ENCODE measurements around the gene TMEM266.

The TMEM266 gene

GRCh38 chr15:76172782-76173181, 113.0 kb downstream of the TMEM266 start:
- Histone ChIP-seq H4K20me1 (ENCODE audit: low read depth, low read length) (no peaks in the 10 kb centered on the region), H3K9me3 (ENCODE audit: insufficient read depth, low read length) (no peaks in the 10 kb centered on the region), H3K9me2 (replicated peaks; ENCODE audit: insufficient read depth, low read length) (no peaks in the 10 kb centered on the region), H3F3A (ENCODE audit: insufficient read depth) (no peaks in the 10 kb centered on the region), H3K36me3 (ENCODE audit: low read length) (no peaks in the 10 kb centered on the region), H2AFZ (ENCODE audit: low read depth, low read length, severe bottlenecking) (no peak overlapping the region), H3K27ac (ENCODE audit: low read depth, low read length) (no peak overlapping the region), H3K79me2 (ENCODE audit: insufficient read depth, low read length) (no peaks in the 10 kb centered on the region), H3K4me2 (ENCODE audit: low read depth, low read length, poor library complexity, severe bottlenecking) (no peak overlapping the region), H3K9ac (ENCODE audit: low read length) (no peak overlapping the region), H3K4me3 (ENCODE audit: insufficient read depth, low read length, poor library complexity, severe bottlenecking) (no peak overlapping the region), H3K27me3 (ENCODE audit: low read length) (no peaks in the 10 kb centered on the region)
- TF ChIP-seq EZH2phosphoT487 (conservative IDR thresholded peaks at IDR 0.05; ENCODE audit: low read length) (no peak), CTCF (IDR thresholded peaks at IDR 0.05; ENCODE audit: insufficient read depth, low read length, poor library complexity, severe bottlenecking) (no peak)

DNA sequence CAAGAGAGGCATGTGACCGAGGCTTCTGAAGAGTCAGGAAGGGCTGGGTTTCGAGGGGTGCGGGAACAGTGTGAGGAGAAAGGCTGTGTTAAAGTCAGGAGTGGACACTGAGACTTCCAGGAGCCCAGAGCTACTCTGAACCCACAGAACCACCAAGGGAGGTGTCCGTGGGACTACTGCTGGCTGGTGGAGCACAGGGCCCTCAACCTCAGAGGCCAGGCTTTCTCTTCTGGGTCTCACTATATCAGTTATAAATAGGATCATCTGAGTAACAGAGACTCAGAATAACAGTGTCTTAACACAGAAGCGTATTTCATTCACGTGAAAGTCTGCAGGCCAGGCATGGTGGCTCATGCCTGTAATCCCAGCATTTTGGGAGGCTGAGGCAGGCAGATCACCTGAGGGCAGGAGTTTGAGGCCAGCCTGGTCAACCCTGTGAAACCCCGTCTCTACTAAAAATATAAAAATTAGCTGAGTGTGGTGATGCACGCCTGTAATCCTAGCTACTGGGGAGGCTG, 113.6 kb downstream of the TMEM266 start:
- H3K79me2 ChIP-seq (ENCODE audit: insufficient read depth, low read length): no peaks in the 10 kb centered on the region
- TF ChIP-seq EZH2phosphoT487 (conservative IDR thresholded peaks at IDR 0.05; ENCODE audit: low read length) (no peak), CTCF (IDR thresholded peaks at IDR 0.05; ENCODE audit: insufficient read depth, low read length, poor library complexity, severe bottlenecking) (no peak)
- no peak overlapping the region for H2AFZ ChIP-seq (ENCODE audit: low read depth, low read length, severe bottlenecking)
- H3K9me2 ChIP-seq (replicated peaks; ENCODE audit: insufficient read depth, low read length): no peaks in the 10 kb centered on the region
- H3F3A ChIP-seq (ENCODE audit: insufficient read depth): no peaks in the 10 kb centered on the region
- no peak overlapping the region for H3K27ac ChIP-seq (ENCODE audit: low read depth, low read length)
- H3K4me2 ChIP-seq (ENCODE audit: low read depth, low read length, poor library complexity, severe bottlenecking): no peak overlapping the region
- H3K4me3 ChIP-seq (ENCODE audit: insufficient read depth, low read length, poor library complexity, severe bottlenecking): no peak overlapping the region
- H3K9ac ChIP-seq (ENCODE audit: low read length): no peak overlapping the region
- no peaks in the 10 kb centered on the region for H4K20me1 ChIP-seq (ENCODE audit: low read depth, low read length)
- H3K27me3 ChIP-seq (ENCODE audit: low read length): no peaks in the 10 kb centered on the region
- H3K9me3 ChIP-seq (ENCODE audit: insufficient read depth, low read length): no peaks in the 10 kb centered on the region
- no peaks in the 10 kb centered on the region for H3K36me3 ChIP-seq (ENCODE audit: low read length)

GRCh38 chr15:76174654-76175053, 114.9 kb downstream of the TMEM266 start:
- no peak overlapping the region for H3K27ac ChIP-seq (ENCODE audit: low read depth, low read length)
- no peaks in the 10 kb centered on the region for H3K79me2 ChIP-seq (ENCODE audit: insufficient read depth, low read length)
- H2AFZ ChIP-seq (ENCODE audit: low read depth, low read length, severe bottlenecking): no peak overlapping the region
- no peak for TF ChIP-seq EZH2phosphoT487 (conservative IDR thresholded peaks at IDR 0.05; ENCODE audit: low read length)
- no peak for TF ChIP-seq CTCF (IDR thresholded peaks at IDR 0.05; ENCODE audit: insufficient read depth, low read length, poor library complexity, severe bottlenecking)
- H3K4me3 ChIP-seq (ENCODE audit: insufficient read depth, low read length, poor library complexity, severe bottlenecking): no peak overlapping the region
- no peak overlapping the region for H3K4me2 ChIP-seq (ENCODE audit: low read depth, low read length, poor library complexity, severe bottlenecking)
- no peaks in the 10 kb centered on the region for H3K27me3 ChIP-seq (ENCODE audit: low read length)
- H3F3A ChIP-seq (ENCODE audit: insufficient read depth): no peaks in the 10 kb centered on the region
- no peak overlapping the region for H3K9ac ChIP-seq (ENCODE audit: low read length)
- H3K9me3 ChIP-seq (ENCODE audit: insufficient read depth, low read length): no peaks in the 10 kb centered on the region
- no peaks in the 10 kb centered on the region for H3K36me3 ChIP-seq (ENCODE audit: low read length)
- no peaks in the 10 kb centered on the region for H4K20me1 ChIP-seq (ENCODE audit: low read depth, low read length)
- H3K9me2 ChIP-seq (replicated peaks; ENCODE audit: insufficient read depth, low read length): no peaks in the 10 kb centered on the region
